ENCODE data around the gene RBM6.
"Not testable (repeated sequence)": the region's sequence is repeated elsewhere in the genome, so short reads cannot be mapped to it uniquely, and the experiment has no call there.

RBM6 gene

GRCh38 chr3:49939858-49940666, at the start of gene RBM6:
RBM6 (plus strand) TSS chr3:49940150; CDS start chr3:49962642, 22,492 bp downstream.
- DNase-seq, result peak; percentile 82

GRCh38 chr3:49895791-49896190, 44.2 kb upstream of the RBM6 start:
- no peak for DNase-seq

- DNase-seq, result no peak
Observed at GRCh38 chr3:49896345-49896744, 43.6 kb upstream of the RBM6 start.

- no peak for DNase-seq
Observed at GRCh38 chr3:49898991-49899390, 41.0 kb upstream of the RBM6 start.

GRCh38 chr3:49899815-49900214, 40.1 kb upstream of the RBM6 start:
- DNase-seq, result peak; percentile 4

- DNase-seq, result no peak
Observed at GRCh38 chr3:49900491-49901153, 39.3 kb upstream of the RBM6 start.

GRCh38 chr3:49901366-49902339, 38.3 kb upstream of the RBM6 start:
- DNase-seq, result no peak

GRCh38 chr3:49902511-49903345, 37.2 kb upstream of the RBM6 start:
- no peak for DNase-seq

GRCh38 chr3:49903451-49904424, 36.2 kb upstream of the RBM6 start, which contains the start of gene MST1R:
MST1R (minus strand) TSS chr3:49903873; CDS start chr3:49903609, 264 bp downstream.
- no peak for DNase-seq

- DNase-seq, result not testable (repeated sequence)
Observed at GRCh38 chr3:49904448-49904847, 35.5 kb upstream of the RBM6 start.

- DNase-seq, result no peak
Observed at GRCh38 chr3:49906073-49906743, 33.7 kb upstream of the RBM6 start.

- no peak for DNase-seq
Observed at GRCh38 chr3:49908373-49909199, 31.4 kb upstream of the RBM6 start.

GRCh38 chr3:49910409-49911123, 29.4 kb upstream of the RBM6 start:
- DNase-seq, result no peak

GRCh38 chr3:49911124-49911420, 28.9 kb upstream of the RBM6 start:
- DNase-seq, result no peak

- no peak for DNase-seq
Observed at GRCh38 chr3:49911611-49912010, 28.3 kb upstream of the RBM6 start.

GRCh38 chr3:49912881-49913281, 27.1 kb upstream of the RBM6 start:
- DNase-seq, result peak; percentile 11

GRCh38 chr3:49914906-49915305, 25.0 kb upstream of the RBM6 start:
- DNase-seq, result no peak

GRCh38 chr3:49916686-49917085, 23.3 kb upstream of the RBM6 start:
- DNase-seq, result no peak

Data from NCI-H1694 treated with DMSO at 0.1 percent for 48 hours (cell line).